ENCODE results near the gene OGFOD3. TPM values are rescaled to one million over a fixed set of nuclear protein-coding genes. Genes with fewer than 3 reads are reported as not detected.
"Not testable (repeated sequence)": the region's sequence is repeated elsewhere in the genome, so short reads cannot be mapped to it uniquely, and the experiment has no call there.

OGFOD3 gene
- total RNA-seq, 2 experiments from 2014 or later = 25.2 to 28.0 TPM

GRCh38 chr17:82388223-82388921 is 30.0 kb downstream of the OGFOD3 start:
- H3K4me1 Mint-ChIP-seq (ENCODE audit: low read depth) = no peaks in the 10 kb centered on the region
- H3K27me3 Mint-ChIP-seq (ENCODE audit: low read depth) = peaks cover 4% of the 10 kb centered on the region
- peaks cover 2% of the 10 kb centered on the region for H3K36me3 Mint-ChIP-seq (ENCODE audit: low read depth)
- H3K4me3 Mint-ChIP-seq = no peak overlapping the region
- no peaks in the 10 kb centered on the region for H3K9me3 Mint-ChIP-seq (ENCODE audit: insufficient read depth)
- POLR2A ChIA-PET = no interaction called here
- ATAC-seq (no peak), DNase-seq (no peak)
- CTCF ChIA-PET = no interaction called here
- H3K27ac Mint-ChIP-seq = no peak overlapping the region

- CTCF ChIA-PET = no interaction called here
Observed at GRCh38 chr17:82387705-82388106, 30.7 kb downstream of the OGFOD3 start.

DNA sequence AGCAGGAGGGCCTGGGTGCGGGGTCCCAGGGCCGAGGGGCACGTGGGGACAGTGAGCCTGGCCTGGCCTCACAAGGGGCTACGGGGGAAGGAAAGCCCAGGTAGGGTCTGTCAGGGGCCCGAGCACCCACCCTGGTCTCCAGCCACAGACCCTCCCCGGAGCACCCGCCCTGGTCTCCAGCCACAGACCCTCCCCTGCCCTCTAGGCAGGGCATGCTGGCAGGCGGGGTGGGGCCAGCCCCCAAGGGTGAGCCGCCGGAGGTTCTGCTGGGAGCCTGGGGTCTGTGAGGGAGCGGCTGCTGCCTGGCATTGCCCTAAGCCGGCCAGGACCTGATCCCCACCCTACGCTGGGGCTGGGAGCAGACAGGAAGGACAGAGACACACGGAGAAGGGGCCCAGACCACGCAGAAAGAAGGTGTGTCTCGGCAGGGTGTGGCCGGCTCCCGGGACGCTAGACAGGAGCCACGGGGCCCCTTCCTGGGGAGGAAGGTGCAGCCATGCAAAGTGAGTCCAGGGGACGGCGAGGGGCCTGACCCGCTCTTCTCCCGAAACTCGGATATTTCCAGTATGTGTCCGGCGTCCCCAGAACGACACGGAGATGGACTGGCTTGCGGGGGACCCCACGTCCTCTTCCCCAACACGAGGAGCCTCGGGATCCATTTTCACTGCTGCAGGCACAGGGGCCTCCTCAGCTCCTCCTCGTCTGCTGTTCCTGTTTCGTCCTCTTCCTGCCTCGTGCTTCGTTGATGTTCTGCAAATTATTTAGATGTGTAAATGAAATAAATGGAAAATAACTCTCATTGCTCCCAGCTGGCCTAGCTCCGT is 31.3 kb downstream of the OGFOD3 start:
- ChIA-PET CTCF (no interaction called here), POLR2A (no interaction called here)
- Mint-ChIP-seq H3K9me3 (ENCODE audit: insufficient read depth) (no peaks in the 10 kb centered on the region), H3K36me3 (ENCODE audit: low read depth) (no peaks in the 10 kb centered on the region), H3K4me3 (no peak overlapping the region), H3K4me1 (ENCODE audit: low read depth) (no peaks in the 10 kb centered on the region), H3K27ac (no peak overlapping the region), H3K27me3 (ENCODE audit: low read depth) (peaks cover 4% of the 10 kb centered on the region)
- ATAC-seq = no peak
- no peak for DNase-seq

More at GRCh38 chr17:82387705-82388106, 30.7 kb downstream of the OGFOD3 start:
- no peak overlapping the region for H3K4me3 Mint-ChIP-seq
- no peak overlapping the region for H3K27ac Mint-ChIP-seq
- H3K9me3 Mint-ChIP-seq (ENCODE audit: insufficient read depth) = no peaks in the 10 kb centered on the region
- no peaks in the 10 kb centered on the region for H3K4me1 Mint-ChIP-seq (ENCODE audit: low read depth)
- H3K36me3 Mint-ChIP-seq (ENCODE audit: low read depth) = peaks cover under 1% of the 10 kb centered on the region
- H3K27me3 Mint-ChIP-seq (ENCODE audit: low read depth) = peaks cover 4% of the 10 kb centered on the region
- POLR2A ChIA-PET = no interaction called here
- DNase-seq = no peak
- no peak for ATAC-seq

DNA sequence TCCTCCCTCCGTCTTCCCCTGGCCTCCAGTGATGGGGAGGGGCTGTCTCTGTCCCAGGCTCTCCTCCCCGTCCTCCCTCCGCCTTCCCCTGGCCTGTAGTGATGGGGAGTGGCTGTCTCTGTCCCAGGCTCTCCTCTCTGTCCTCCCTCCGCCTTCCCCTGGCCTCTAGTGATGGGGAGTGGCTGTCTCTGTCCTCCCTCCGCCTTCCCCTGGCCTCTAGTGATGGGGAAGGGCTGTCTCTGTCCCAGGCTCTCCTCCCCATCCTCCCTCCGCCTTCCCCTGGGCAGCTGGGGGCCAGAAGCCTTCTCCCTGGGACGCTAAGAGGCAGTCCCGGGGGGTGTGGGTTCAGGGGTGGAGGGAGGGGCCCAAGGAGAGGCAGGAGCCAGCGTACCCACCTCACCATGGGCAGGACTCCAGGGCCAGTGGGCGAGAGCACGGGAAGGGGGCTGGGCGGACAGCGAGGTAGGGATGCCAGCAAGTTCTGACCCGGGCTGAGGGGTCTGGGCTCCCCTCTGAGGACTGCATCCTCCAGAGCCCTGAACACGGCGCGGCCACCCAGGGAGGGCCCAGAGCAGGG is 32.0 kb downstream of the OGFOD3 start:
- Mint-ChIP-seq H3K27me3 (ENCODE audit: low read depth) (peaks cover 7% of the 10 kb centered on the region), H3K9me3 (ENCODE audit: insufficient read depth) (no peaks in the 10 kb centered on the region), H3K4me3 (no peak overlapping the region), H3K4me1 (ENCODE audit: low read depth) (no peaks in the 10 kb centered on the region), H3K27ac (no peak overlapping the region), H3K36me3 (ENCODE audit: low read depth) (no peaks in the 10 kb centered on the region)
- ATAC-seq = no peak
- ChIA-PET POLR2A (no interaction called here), CTCF (no interaction called here)
- no peak for DNase-seq

DNA sequence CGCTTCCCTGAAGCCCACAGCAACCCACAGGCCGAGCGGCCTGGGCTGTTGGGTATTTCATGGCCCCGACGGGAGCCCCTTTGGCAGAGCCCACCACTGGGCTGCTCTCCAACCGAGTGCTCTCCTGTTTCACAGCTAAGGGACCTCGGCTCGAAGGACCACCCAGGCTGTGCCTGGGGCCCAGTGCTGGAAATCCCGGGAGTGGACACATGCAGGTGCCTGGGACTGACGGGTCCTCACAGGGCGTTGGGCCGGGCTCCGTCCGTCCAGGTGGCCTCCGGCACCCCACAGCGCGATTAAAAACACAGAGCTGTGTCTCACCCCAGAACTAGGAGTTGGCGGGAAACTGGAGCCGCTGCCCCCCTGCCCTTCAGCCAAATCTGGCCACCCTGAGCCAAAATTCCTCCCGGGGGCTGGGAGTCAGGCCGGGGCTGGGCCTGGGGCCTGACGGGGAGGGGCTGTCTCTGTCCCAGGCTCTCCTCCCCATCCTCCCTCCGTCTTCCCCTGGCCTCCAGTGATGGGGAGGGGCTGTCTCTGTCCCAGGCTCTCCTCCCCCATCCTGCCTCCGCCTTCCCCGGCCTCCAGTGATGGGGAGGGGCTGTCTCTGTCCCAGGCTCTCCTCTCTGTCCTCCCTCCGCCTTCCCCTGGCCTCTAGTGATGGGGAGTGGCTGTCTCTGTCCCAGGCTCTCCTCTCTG is 32.7 kb downstream of the OGFOD3 start:
- Mint-ChIP-seq H3K9me3 (ENCODE audit: insufficient read depth) (no peaks in the 10 kb centered on the region), H3K4me3 (no peak overlapping the region), H3K27ac (no peak overlapping the region), H3K36me3 (ENCODE audit: low read depth) (no peaks in the 10 kb centered on the region), H3K4me1 (ENCODE audit: low read depth) (no peaks in the 10 kb centered on the region), H3K27me3 (ENCODE audit: low read depth) (peaks cover 10% of the 10 kb centered on the region)
- ATAC-seq (no peak), DNase-seq (no peak)
- POLR2A ChIA-PET = no interaction called here
- CTCF ChIA-PET = no interaction called here

- H3K27me3 Mint-ChIP-seq (ENCODE audit: low read depth) = peaks cover 13% of the 10 kb centered on the region
- ChIA-PET POLR2A (no interaction called here), CTCF (no interaction called here)
- H3K27ac Mint-ChIP-seq = no peak overlapping the region
- ATAC-seq = no peak
- no peak for DNase-seq
- no peaks in the 10 kb centered on the region for H3K36me3 Mint-ChIP-seq (ENCODE audit: low read depth)
- H3K4me3 Mint-ChIP-seq = no peak overlapping the region
- H3K9me3 Mint-ChIP-seq (ENCODE audit: insufficient read depth) = no peaks in the 10 kb centered on the region
- no peaks in the 10 kb centered on the region for H3K4me1 Mint-ChIP-seq (ENCODE audit: low read depth)
Observed at GRCh38 chr17:82384730-82385481, 33.5 kb downstream of the OGFOD3 start.

DNA sequence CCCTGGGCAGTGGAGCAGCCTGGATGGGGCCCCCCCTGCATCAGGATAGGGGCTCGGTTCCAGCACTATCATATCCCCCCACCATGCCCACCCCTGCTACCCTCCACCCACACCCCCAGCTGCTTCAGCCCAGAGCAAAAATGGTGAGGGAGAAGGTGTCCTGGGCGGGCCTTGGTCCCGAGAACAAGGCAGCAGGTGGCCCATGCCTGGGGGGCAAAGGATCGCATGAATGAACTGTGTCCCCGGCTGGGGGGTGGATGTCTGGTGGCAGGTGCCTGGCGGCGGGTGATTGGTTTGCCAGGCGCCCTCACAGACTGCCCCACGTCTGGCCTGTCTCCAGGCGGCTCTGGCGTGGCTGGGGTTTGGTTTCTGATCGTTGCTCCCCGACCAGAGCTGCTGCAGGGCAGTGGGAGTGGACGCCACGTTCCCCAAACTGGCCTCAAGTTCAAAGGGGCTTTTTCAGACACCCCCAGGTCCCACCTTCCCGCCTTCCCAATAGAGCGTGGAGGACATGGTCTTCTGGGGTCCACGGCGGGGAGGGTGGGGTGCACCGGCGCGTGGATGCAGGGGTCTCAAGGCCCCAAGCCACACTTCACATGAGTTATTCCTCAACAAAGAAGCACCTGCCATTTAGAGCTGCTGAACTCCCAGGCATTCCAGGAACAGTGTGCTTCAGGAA is 34.2 kb downstream of the OGFOD3 start:
- no peaks in the 10 kb centered on the region for H3K9me3 Mint-ChIP-seq (ENCODE audit: insufficient read depth)
- CTCF ChIA-PET = no interaction called here
- no peaks in the 10 kb centered on the region for H3K4me1 Mint-ChIP-seq (ENCODE audit: low read depth)

DNA sequence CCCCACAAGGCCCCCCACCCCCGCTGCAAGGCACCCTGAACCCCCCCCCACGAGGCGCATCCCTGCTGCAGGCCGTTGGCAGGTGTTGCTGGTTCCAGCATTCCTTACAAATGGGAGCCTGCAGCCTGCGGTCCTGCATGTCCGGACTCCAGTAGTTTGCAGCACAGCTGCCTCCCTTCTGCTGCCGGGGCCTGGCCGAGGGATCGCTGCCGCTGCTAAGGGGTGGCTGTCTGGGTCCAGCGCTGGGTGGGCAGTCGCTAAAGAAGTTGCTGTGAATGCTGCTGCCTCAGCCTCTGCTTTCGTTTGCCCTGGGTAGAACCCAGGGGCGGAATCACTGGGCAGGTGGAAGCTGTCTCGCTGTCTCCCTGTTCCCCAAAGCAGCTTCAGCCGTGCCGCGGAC is 35.0 kb downstream of the OGFOD3 start:
- POLR2A ChIA-PET = interaction anchor here (0.7 kb wide), 1 partner anchor 13 kb away, joined by 3 read pairs; no protein-coding TSS in a partner anchor
- no peak overlapping the region for H3K4me3 Mint-ChIP-seq

More for the DNA sequence above, 34.2 kb downstream of the OGFOD3 start:
- no peak overlapping the region for H3K27ac Mint-ChIP-seq
- DNase-seq (no peak), ATAC-seq (no peak)
- POLR2A ChIA-PET = interaction anchor here (0.7 kb wide), 1 partner anchor 14 kb away, joined by 3 read pairs; no protein-coding TSS in a partner anchor
- peaks cover 15% of the 10 kb centered on the region for H3K27me3 Mint-ChIP-seq (ENCODE audit: low read depth)
- H3K36me3 Mint-ChIP-seq (ENCODE audit: low read depth) = no peaks in the 10 kb centered on the region
- H3K4me3 Mint-ChIP-seq = no peak overlapping the region

GRCh38 chr17:82382933-82383255 is 35.5 kb downstream of the OGFOD3 start:
- H3K9me3 Mint-ChIP-seq (ENCODE audit: insufficient read depth) = no peaks in the 10 kb centered on the region
- no peak overlapping the region for H3K27ac Mint-ChIP-seq
- ATAC-seq (no peak), DNase-seq (no peak)
- H3K27me3 Mint-ChIP-seq (ENCODE audit: low read depth) = peaks cover 18% of the 10 kb centered on the region
- H3K4me1 Mint-ChIP-seq (ENCODE audit: low read depth) = no peaks in the 10 kb centered on the region
- ChIA-PET POLR2A (no interaction called here), CTCF (no interaction called here)
- H3K4me3 Mint-ChIP-seq = no peak overlapping the region
- H3K36me3 Mint-ChIP-seq (ENCODE audit: low read depth) = no peaks in the 10 kb centered on the region

More for the DNA sequence above, 35.0 kb downstream of the OGFOD3 start:
- ATAC-seq (no peak), DNase-seq (no peak)
- Mint-ChIP-seq H3K27ac (no peak overlapping the region), H3K36me3 (ENCODE audit: low read depth) (no peaks in the 10 kb centered on the region), H3K9me3 (ENCODE audit: insufficient read depth) (no peaks in the 10 kb centered on the region), H3K27me3 (ENCODE audit: low read depth) (peaks cover 18% of the 10 kb centered on the region), H3K4me1 (ENCODE audit: low read depth) (no peaks in the 10 kb centered on the region)
- CTCF ChIA-PET = no interaction called here

GRCh38 chr17:82382220-82382932 is 36.0 kb downstream of the OGFOD3 start:
- ATAC-seq; H3K4me3 Mint-ChIP-seq; H3K4me1 Mint-ChIP-seq (ENCODE audit: low read depth); H3K27ac Mint-ChIP-seq; H3K9me3 Mint-ChIP-seq (ENCODE audit: insufficient read depth); H3K36me3 Mint-ChIP-seq (ENCODE audit: low read depth); POLR2A ChIA-PET; DNase-seq; CTCF ChIA-PET: not testable (repeated sequence)
- peaks cover 14% of the 10 kb centered on the region for H3K27me3 Mint-ChIP-seq (ENCODE audit: low read depth)

GRCh38 chr17:82381703-82382009 is 36.7 kb downstream of the OGFOD3 start:
- H3K4me1 Mint-ChIP-seq (ENCODE audit: low read depth); H3K36me3 Mint-ChIP-seq (ENCODE audit: low read depth); H3K9me3 Mint-ChIP-seq (ENCODE audit: insufficient read depth); DNase-seq; H3K27ac Mint-ChIP-seq; CTCF ChIA-PET; POLR2A ChIA-PET; ATAC-seq; H3K4me3 Mint-ChIP-seq: not testable (repeated sequence)
- peaks cover 14% of the 10 kb centered on the region for H3K27me3 Mint-ChIP-seq (ENCODE audit: low read depth)

All from activated CD8-positive, alpha-beta T cell treated with anti-CD3 and anti-CD28 coated beads, Interleukin-2, amount 10 ng/mL, durations not matched to agents 7 days and 5 days (primary cell).